ENCODE measurements around the gene GNAQ. TPM values are rescaled to one million over a fixed set of nuclear protein-coding genes. Genes with fewer than 3 reads are reported as not detected.

Gene GNAQ
- polyA plus RNA-seq, 2 of the 4 experiments (the other 2 are of a cell fraction): 17.9 to 60.0 TPM

DNA sequence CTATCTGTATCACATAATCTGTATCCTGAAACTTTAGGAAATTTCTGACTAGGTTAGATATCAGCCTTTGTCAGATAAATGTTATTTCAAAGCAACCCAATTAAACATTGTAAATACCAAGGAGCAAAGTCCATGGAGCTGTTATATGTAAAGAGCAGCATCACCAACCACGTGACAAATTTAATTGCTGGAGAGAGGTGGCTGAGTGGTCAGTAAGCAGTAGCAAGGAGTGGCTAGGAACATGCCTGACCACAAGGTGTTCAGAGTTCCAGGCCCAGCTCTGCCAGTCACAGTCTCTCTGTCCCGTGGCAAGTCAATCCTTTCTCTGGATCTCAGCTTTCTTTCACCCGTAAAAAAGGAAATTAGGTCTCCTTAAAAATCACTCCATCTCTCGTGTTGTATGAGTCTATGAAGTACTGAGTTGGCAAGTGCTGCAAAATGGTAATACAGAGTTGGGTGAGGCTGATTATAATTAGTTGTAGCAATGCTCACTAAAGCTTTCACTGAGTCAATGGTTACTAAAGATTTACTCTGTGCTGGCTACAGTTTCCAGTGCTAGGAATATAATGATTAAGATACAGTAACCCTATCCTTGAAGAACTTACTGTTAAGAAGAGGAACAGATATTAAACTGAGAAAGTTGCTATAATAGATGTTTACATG is 166.1 kb downstream of the GNAQ start:
- FAIRE-seq (no peak), ATAC-seq (no peak), DNase-seq (ENCODE audit: low read depth in 1 of 2, low spot score in 1 of 2) (peak in 1 of 2 experiments; percentile 13)
- TF ChIP-seq ZNF302 (CRISPR knock-in tag; IDR thresholded peaks at IDR 0.05): no peak
- TF ChIP-seq, protein P1, sequence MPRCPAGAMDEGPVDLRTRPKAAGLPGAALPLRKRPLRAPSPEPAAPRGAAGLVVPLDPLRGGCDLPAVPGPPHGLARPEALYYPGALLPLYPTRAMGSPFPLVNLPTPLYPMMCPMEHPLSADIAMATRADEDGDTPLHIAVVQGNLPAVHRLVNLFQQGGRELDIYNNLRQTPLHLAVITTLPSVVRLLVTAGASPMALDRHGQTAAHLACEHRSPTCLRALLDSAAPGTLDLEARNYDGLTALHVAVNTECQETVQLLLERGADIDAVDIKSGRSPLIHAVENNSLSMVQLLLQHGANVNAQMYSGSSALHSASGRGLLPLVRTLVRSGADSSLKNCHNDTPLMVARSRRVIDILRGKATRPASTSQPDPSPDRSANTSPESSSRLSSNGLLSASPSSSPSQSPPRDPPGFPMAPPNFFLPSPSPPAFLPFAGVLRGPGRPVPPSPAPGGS (IDR thresholded peaks at IDR 0.05): no peak
- TF ChIP-seq HOXB13 (CRISPR knock-in tag; IDR thresholded peaks at IDR 0.05; ENCODE audit: low read depth): no peak
- no peak for TF ChIP-seq FOSL2 (IDR thresholded peaks at IDR 0.05)
- no peak for TF ChIP-seq FOSL2 (CRISPR knock-in tag; IDR thresholded peaks at IDR 0.05)
- TF ChIP-seq CBX2 (IDR thresholded peaks at IDR 0.05; ENCODE audit: borderline replicate concordance, low read depth): no peak
- no peak for TF ChIP-seq SMC3 (IDR thresholded peaks at IDR 0.05)
- TF ChIP-seq ZFP36 (IDR thresholded peaks at IDR 0.05; ENCODE audit: borderline replicate concordance, partially characterized antibody): no peak
- TF ChIP-seq, protein P2, sequence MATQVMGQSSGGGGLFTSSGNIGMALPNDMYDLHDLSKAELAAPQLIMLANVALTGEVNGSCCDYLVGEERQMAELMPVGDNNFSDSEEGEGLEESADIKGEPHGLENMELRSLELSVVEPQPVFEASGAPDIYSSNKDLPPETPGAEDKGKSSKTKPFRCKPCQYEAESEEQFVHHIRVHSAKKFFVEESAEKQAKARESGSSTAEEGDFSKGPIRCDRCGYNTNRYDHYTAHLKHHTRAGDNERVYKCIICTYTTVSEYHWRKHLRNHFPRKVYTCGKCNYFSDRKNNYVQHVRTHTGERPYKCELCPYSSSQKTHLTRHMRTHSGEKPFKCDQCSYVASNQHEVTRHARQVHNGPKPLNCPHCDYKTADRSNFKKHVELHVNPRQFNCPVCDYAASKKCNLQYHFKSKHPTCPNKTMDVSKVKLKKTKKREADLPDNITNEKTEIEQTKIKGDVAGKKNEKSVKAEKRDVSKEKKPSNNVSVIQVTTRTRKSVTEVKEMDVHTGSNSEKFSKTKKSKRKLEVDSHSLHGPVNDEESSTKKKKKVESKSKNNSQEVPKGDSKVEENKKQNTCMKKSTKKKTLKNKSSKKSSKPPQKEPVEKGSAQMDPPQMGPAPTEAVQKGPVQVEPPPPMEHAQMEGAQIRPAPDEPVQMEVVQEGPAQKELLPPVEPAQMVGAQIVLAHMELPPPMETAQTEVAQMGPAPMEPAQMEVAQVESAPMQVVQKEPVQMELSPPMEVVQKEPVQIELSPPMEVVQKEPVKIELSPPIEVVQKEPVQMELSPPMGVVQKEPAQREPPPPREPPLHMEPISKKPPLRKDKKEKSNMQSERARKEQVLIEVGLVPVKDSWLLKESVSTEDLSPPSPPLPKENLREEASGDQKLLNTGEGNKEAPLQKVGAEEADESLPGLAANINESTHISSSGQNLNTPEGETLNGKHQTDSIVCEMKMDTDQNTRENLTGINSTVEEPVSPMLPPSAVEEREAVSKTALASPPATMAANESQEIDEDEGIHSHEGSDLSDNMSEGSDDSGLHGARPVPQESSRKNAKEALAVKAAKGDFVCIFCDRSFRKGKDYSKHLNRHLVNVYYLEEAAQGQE (IDR thresholded peaks at IDR 0.05): no peak
- no peak for TF ChIP-seq HEYL (CRISPR knock-in tag; IDR thresholded peaks at IDR 0.05)
- no peak for TF ChIP-seq MYC (IDR thresholded peaks at IDR 0.05; ENCODE audit: borderline replicate concordance, low read length)
- TF ChIP-seq, protein P3, sequence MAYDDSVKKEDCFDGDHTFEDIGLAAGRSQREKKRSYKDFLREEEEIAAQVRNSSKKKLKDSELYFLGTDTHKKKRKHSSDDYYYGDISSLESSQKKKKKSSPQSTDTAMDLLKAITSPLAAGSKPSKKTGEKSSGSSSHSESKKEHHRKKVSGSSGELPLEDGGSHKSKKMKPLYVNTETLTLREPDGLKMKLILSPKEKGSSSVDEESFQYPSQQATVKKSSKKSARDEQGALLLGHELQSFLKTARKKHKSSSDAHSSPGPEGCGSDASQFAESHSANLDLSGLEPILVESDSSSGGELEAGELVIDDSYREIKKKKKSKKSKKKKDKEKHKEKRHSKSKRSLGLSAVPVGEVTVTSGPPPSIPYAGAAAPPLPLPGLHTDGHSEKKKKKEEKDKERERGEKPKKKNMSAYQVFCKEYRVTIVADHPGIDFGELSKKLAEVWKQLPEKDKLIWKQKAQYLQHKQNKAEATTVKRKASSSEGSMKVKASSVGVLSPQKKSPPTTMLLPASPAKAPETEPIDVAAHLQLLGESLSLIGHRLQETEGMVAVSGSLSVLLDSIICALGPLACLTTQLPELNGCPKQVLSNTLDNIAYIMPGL (CRISPR knock-in tag; IDR thresholded peaks at IDR 0.05; ENCODE audit: borderline replicate concordance): no peak
- no peak for TF ChIP-seq FOSB (CRISPR knock-in tag; IDR thresholded peaks at IDR 0.05)
- TF ChIP-seq, protein P4, sequence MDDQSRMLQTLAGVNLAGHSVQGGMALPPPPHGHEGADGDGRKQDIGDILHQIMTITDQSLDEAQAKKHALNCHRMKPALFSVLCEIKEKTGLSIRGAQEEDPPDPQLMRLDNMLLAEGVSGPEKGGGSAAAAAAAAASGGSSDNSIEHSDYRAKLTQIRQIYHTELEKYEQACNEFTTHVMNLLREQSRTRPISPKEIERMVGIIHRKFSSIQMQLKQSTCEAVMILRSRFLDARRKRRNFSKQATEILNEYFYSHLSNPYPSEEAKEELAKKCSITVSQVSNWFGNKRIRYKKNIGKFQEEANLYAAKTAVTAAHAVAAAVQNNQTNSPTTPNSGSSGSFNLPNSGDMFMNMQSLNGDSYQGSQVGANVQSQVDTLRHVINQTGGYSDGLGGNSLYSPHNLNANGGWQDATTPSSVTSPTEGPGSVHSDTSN (IDR thresholded peaks at IDR 0.05): no peak
- TF ChIP-seq FOXS1 (CRISPR knock-in tag; IDR thresholded peaks at IDR 0.05): no peak
- TF ChIP-seq CEBPB (IDR thresholded peaks at IDR 0.05): no peak
- no peak for TF ChIP-seq JUN (IDR thresholded peaks at IDR 0.05)
- TF ChIP-seq POLR2AphosphoS2 (conservative IDR thresholded peaks at IDR 0.05; ENCODE audit: low read length): no peak
- no peak for TF ChIP-seq RNF2 (IDR thresholded peaks at IDR 0.05; ENCODE audit: borderline replicate concordance, low read depth)
- TF ChIP-seq HDAC2 (IDR thresholded peaks at IDR 0.05): no peak
- Histone ChIP-seq H3K4me1 (peaks cover 14% of the 10 kb centered on the region), H3K27ac (no peak overlapping the region), H3K9me3 (0 out of 3 replicates have a peak, but pooled peaks cover 6% of the 10 kb centered on the region), H3K4me2 (peak overlapping the region; percentile 51; the same call in 2 of the 3 replicates), H3K4me3 (no peak overlapping the region)
- WGBS (ENCODE audit: missing lambda C conversion rate): 73% methylated on average over 4 of the region's 4 CpGs
- POLR2A ChIA-PET: no interaction called here
- CTCF ChIA-PET: interaction anchor here (1.2 to 1.6 kb wide), 2 partner anchors 8 to 170 kb away, joined by 3 to 8 read pairs; no protein-coding TSS in a partner anchor
